IMR-90 (cell line): ENCODE data around the gene SLITRK5. TPM values are rescaled to one million over a fixed set of nuclear protein-coding genes. Genes with fewer than 3 reads are reported as not detected.

ENCODE experiments used
- ATAC-seq: fragments of 200-7000 bp; cut with Tn5 transposase; 2 replicates; pipeline ENCODE4 v1.9.1; 2020; ENCODE audit warnings: low read depth, mild to moderate bottlenecking, moderate library complexity
- BruUV-seq: library from RNA; stranded (reverse); fragments of 400-500 nt; replicated peaks from 2 replicates; lab custom pipeline; 2021; lab: Mats Ljungman, UMichigan
- CTCF ChIA-PET: fragments of 300-600 bp; formaldehyde crosslinking; extraction: SDS; loops from one replicate; lab custom pipeline; 2021; ENCODE audit warnings: antibody characterized with exemption; lab: Yijun Ruan, JAX
- POLR2A ChIA-PET: fragments of 300-600 bp; sonication (Branson Sonifier 250); formaldehyde crosslinking; loops from one replicate; lab custom pipeline; 2022; ENCODE audit warnings: antibody characterized with exemption; ENCODE audit not compliant: unreplicated experiment; lab: Charles Lee
- DNase-seq: peaks from one replicate; pipeline ENCODE4 v3.0.0; 2013
- H2AFZ ChIP-seq: replicated peaks from 2 replicates; pipeline ENCODE3; 2013; ENCODE audit warnings: low read length, mild to moderate bottlenecking; ENCODE audit not compliant: poor library complexity
- H2AK5ac ChIP-seq: 2 replicates; pipeline ENCODE4 v1.6.1; 2013; ENCODE audit warnings: low read depth, low read length, inconsistent platforms
- H2AK9ac ChIP-seq: replicated peaks from 2 replicates; pipeline ENCODE3; 2013; ENCODE audit warnings: mild to moderate bottlenecking, low read depth, low read length, moderate library complexity; ENCODE audit not compliant: poor library complexity
- H2BK120ac ChIP-seq: 2 replicates; pipeline ENCODE4 v1.6.1; 2013; ENCODE audit warnings: low read depth, low read length, inconsistent platforms
- H2BK15ac ChIP-seq: 3 replicates; pipeline ENCODE4 v1.6.1; 2013; ENCODE audit warnings: low read depth, low read length, inconsistent platforms
- H2BK20ac ChIP-seq: 2 replicates; pipeline ENCODE4 v1.6.1; 2013; ENCODE audit warnings: low read depth, mild to moderate bottlenecking, inconsistent platforms, low read length, moderate library complexity
- H2BK5ac ChIP-seq: 2 replicates; pipeline ENCODE4 v1.6.1; 2013; ENCODE audit warnings: mild to moderate bottlenecking, low read depth, low read length, inconsistent platforms; ENCODE audit not compliant: poor library complexity, severe bottlenecking
- H3K14ac ChIP-seq: replicated peaks from 2 replicates; pipeline ENCODE4 v1.6.1; 2013; ENCODE audit warnings: low read depth, low read length, inconsistent platforms
- H3K18ac ChIP-seq: 2 replicates; pipeline ENCODE4 v1.6.1; 2013; ENCODE audit warnings: low read depth, low read length, control low read depth
- H3K23ac ChIP-seq: 2 replicates; pipeline ENCODE4 v1.6.1; 2013; ENCODE audit warnings: low read depth, low read length, inconsistent platforms
- H3K27ac ChIP-seq: 2 replicates; pipeline ENCODE4 v1.5.1; 2013; ENCODE audit warnings: mild to moderate bottlenecking, control low read depth, low read length; ENCODE audit not compliant: insufficient read depth
- H3K27me3 ChIP-seq: 2 replicates; pipeline ENCODE4 v1.6.1; 2013; ENCODE audit warnings: low read length; ENCODE audit not compliant: control insufficient read depth, insufficient read depth
- H3K36me3 ChIP-seq: 2 replicates; pipeline ENCODE4 v1.6.1; 2013; ENCODE audit warnings: low read length, mixed read lengths; ENCODE audit not compliant: control insufficient read depth, insufficient read depth
- H3K4ac ChIP-seq: 2 replicates; pipeline ENCODE4 v1.6.1; 2013; ENCODE audit warnings: low read depth, low read length, inconsistent platforms
- H3K4me1 ChIP-seq: 2 replicates; pipeline ENCODE4 v1.6.1; 2013; ENCODE audit warnings: low read length, mixed read lengths; ENCODE audit not compliant: control insufficient read depth, insufficient read depth
- H3K4me2 ChIP-seq: 2 replicates; pipeline ENCODE4 v1.6.1; 2013; ENCODE audit warnings: low read depth, mild to moderate bottlenecking, control low read depth, low read length, moderate library complexity
- H3K4me3 ChIP-seq: 2 replicates; pipeline ENCODE4 v1.5.1; 2013; ENCODE audit warnings: low read depth, mild to moderate bottlenecking, control low read depth, low read length, moderate library complexity; ENCODE audit not compliant: insufficient read depth
- H3K56ac ChIP-seq: 2 replicates; pipeline ENCODE4 v1.6.1; 2013; ENCODE audit warnings: low read length, inconsistent platforms; ENCODE audit not compliant: insufficient read depth; ENCODE audit errors: extremely low read depth
- H3K79me1 ChIP-seq, 2 experiments: 2 replicates each; pipeline ENCODE4 v1.6.1; 2013; ENCODE audit warnings: low read length in 2 of 2, inconsistent platforms in 1 of 2, low read depth in 1 of 2
- H3K9ac ChIP-seq: 2 replicates; pipeline ENCODE4 v1.6.1; 2013; ENCODE audit warnings: low read depth, low read length, control low read depth
- H3K9me1 ChIP-seq: 2 replicates; pipeline ENCODE4 v1.6.1; 2013; ENCODE audit warnings: low read length, inconsistent platforms; ENCODE audit not compliant: insufficient read depth
- H3K9me3 ChIP-seq: 2 replicates; pipeline ENCODE4 v1.6.1; 2013; ENCODE audit warnings: low read length; ENCODE audit not compliant: control insufficient read depth, insufficient read depth
- H4K20me1 ChIP-seq: 2 replicates; pipeline ENCODE4 v1.6.1; 2013; ENCODE audit warnings: low read length, inconsistent platforms; ENCODE audit not compliant: insufficient read depth
- H4K5ac ChIP-seq: 2 replicates; pipeline ENCODE4 v1.6.1; 2013; ENCODE audit warnings: mild to moderate bottlenecking, low read depth, low read length, control low read depth
- H4K8ac ChIP-seq, 2 experiments: 2 replicates each; pipeline ENCODE4 v1.6.1; 2013; ENCODE audit warnings: low read depth in 2 of 2, low read length in 2 of 2, control low read depth in 1 of 2, inconsistent platforms in 1 of 2
- H4K91ac ChIP-seq: 2 replicates; pipeline ENCODE4 v1.6.1; 2013; ENCODE audit warnings: low read depth, low read length, inconsistent platforms; ENCODE audit not compliant: insufficient read depth
- BHLHE40 ChIP-seq: fragments of 150-350 bp; IDR thresholded peaks from 2 replicates; pipeline ENCODE4 v1.6.1; 2016; ENCODE audit warnings: mild to moderate bottlenecking, low read depth, low read length
- CEBPB ChIP-seq: IDR thresholded peaks from 2 replicates; pipeline ENCODE4 v1.6.1; 2012; ENCODE audit warnings: low read depth, low read length, improper control_type of control experiment
- CHD1 ChIP-seq: IDR thresholded peaks from 2 replicates; pipeline ENCODE4 v1.6.1; 2012; ENCODE audit warnings: low read depth, low read length, improper control_type of control experiment
- FOS ChIP-seq: fragments of 150-350 bp; IDR thresholded peaks from 2 replicates; pipeline ENCODE4 v1.6.1; 2016; ENCODE audit warnings: low read depth, low read length
- MAFK ChIP-seq: IDR thresholded peaks from 2 replicates; pipeline ENCODE4 v1.6.1; 2012; ENCODE audit warnings: low read depth, low read length, improper control_type of control experiment
- MAZ ChIP-seq: IDR thresholded peaks from 2 replicates; pipeline ENCODE4 v1.6.1; 2012; ENCODE audit warnings: low read depth, mild to moderate bottlenecking, low read length, improper control_type of control experiment, moderate library complexity, borderline replicate concordance
- MXI1 ChIP-seq: IDR thresholded peaks from 2 replicates; pipeline ENCODE4 v1.6.1; 2012; ENCODE audit warnings: low read depth, mild to moderate bottlenecking, low read length, moderate library complexity, borderline replicate concordance
- NFE2L2 ChIP-seq: fragments of 150-350 bp; IDR thresholded peaks from 2 replicates; pipeline ENCODE4 v1.6.1; 2016; ENCODE audit warnings: low read depth, mild to moderate bottlenecking, low read length
- POLR2A ChIP-seq: IDR thresholded peaks from 2 replicates; pipeline ENCODE4 v1.6.1; 2012; ENCODE audit warnings: mild to moderate bottlenecking, low read depth, low read length
- RAD21 ChIP-seq: IDR thresholded peaks from 2 replicates; pipeline ENCODE4 v1.6.1; 2012; ENCODE audit warnings: low read length, improper control_type of control experiment
- RFX5 ChIP-seq: IDR thresholded peaks from 2 replicates; pipeline ENCODE4 v1.8.0; 2012; ENCODE audit warnings: low read depth, mild to moderate bottlenecking, low read length, moderate library complexity
- SMC3 ChIP-seq: fragments of 150-350 bp; IDR thresholded peaks from 2 replicates; pipeline ENCODE4 v1.6.1; 2016; ENCODE audit warnings: low read depth, mild to moderate bottlenecking, antibody characterized with exemption, low read length, moderate library complexity
- WGBS, 2 experiments: methylation state at CpG; one replicate each; pipeline versions ENCODE4 v1.1.5 to v1.1.7; 2013; ENCODE audit warnings: missing lambda C conversion rate in 2 of 2; ENCODE audit not compliant: insufficient read length in 1 of 2; ENCODE audit errors: extremely low coverage in 2 of 2; 5-methylcytosine and 5-hydroxymethylcytosine counted together
- dilution Hi-C: fragments of 300-500 bp; cut with HindIII; formaldehyde crosslinking; loops from one replicate; pipeline ENCODE4 v1.14.3; 2018; ENCODE audit warnings: low sequenced_read_pairs; ENCODE audit not compliant: unreplicated experiment
- in situ Hi-C: fragments of 300-500 bp; cut with MboI; formaldehyde crosslinking; loops from 3 replicates; pipeline ENCODE4 v1.14.3; 2019; ENCODE audit warnings: low sequenced_read_pairs, inconsistent platforms, mixed read lengths
- intact Hi-C: fragments of 100-400 bp; cut with micrococcal nuclease; formaldehyde crosslinking; loops from 2 replicates; pipeline ENCODE4 v1.10.0; 2022
- polyA plus RNA-seq, 3 experiments: library from polyadenylated mRNA; depleted of rRNA; stranded (reverse); fragments of >200 nt; gene quantifications; 2 replicates each; pipeline ENCODE4 v1.2.3, GENCODE V29; 2012; ENCODE audit warnings: low replicate concordance in 1 of 3
- total RNA-seq: library from RNA; depleted of rRNA; stranded (reverse); fragments of >200 nt; gene quantifications from 2 replicates; pipeline ENCODE4 v1.2.3, GENCODE V29; 2012
- TF ChIP-seq, protein P1 (sequence below): conservative IDR thresholded peaks from 2 replicates; pipeline ENCODE4 v1.5.1; 2012; ENCODE audit warnings: mild to moderate bottlenecking, low read depth, low read length, improper control_type of control experiment
- TF ChIP-seq, protein P2 (sequence below): fragments of 150-350 bp; IDR thresholded peaks from 2 replicates; pipeline ENCODE4 v1.6.1; 2016; ENCODE audit warnings: low read depth, mild to moderate bottlenecking, low read length, moderate library complexity, borderline replicate concordance

Gene SLITRK5
- total and polyA plus RNA-seq, 2 of the 4 experiments (the other 2 are of a cell fraction), result under 0.01 to 0.03 TPM

DNA sequence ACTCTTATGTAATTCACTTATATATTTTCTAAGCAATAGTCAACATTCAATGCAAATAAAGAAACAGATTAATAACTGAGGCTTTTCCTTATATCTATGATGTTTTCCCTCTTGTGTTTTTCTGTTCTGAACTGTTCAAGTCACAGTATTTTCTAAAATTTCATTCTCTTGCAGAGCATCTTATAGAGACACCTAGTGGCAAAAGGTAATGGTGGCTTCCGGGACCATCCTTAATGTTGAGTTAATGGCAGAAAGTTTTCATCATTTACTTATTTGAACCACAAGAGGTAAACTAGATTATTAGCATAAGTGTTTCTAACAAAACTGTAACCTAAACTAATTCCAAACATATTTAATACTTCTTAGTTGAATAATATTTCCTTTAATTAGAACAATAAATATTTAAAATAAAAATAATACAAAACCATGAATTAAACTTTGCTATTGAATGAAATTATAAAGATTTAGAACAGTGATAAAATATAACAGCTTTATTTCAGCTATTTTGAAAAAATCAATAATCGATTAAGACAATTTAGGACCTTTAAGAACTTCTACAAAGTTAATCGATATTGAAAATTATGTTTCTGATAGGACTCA lies 1.7 kb upstream of the SLITRK5 start:
- H3K14ac ChIP-seq, result no peak overlapping the region
- no CpG with 5 or more reads among the region's 3 CpGs for WGBS, 2 experiments
- H4K8ac ChIP-seq, result no peak overlapping the region
- H3K23ac ChIP-seq, result no peak overlapping the region
- CTCF ChIA-PET, result no interaction called here
- in situ Hi-C loops (no loop called here), dilution Hi-C loops (no loop called here), intact Hi-C loops (no loop called here)
- no peaks in the 10 kb centered on the region for H3K79me1 ChIP-seq
- no peak overlapping the region for H4K91ac ChIP-seq
- H2AK9ac ChIP-seq, result no peak overlapping the region
- no peak overlapping the region for H2BK20ac ChIP-seq
- BruUV-seq, result no TSS peak
- H2AFZ ChIP-seq, result no peak overlapping the region
- no peak overlapping the region for H3K4me2 ChIP-seq
- POLR2A ChIA-PET, result no interaction called here
- H2BK5ac ChIP-seq, result no peak overlapping the region
- H2AK5ac ChIP-seq, result no peak overlapping the region
- H3K56ac ChIP-seq, result no peak overlapping the region
- no peaks in the 10 kb centered on the region for H3K9me1 ChIP-seq
- no peak overlapping the region for H2BK120ac ChIP-seq
- H3K4me1 ChIP-seq, result no peaks in the 10 kb centered on the region
- H3K36me3 ChIP-seq, result no peaks in the 10 kb centered on the region
- TF ChIP-seq BHLHE40 (no peak), MXI1 (no peak), RAD21 (peak; percentile 20; the same call in 1 of the 2 replicates), NFE2L2 (no peak), MAZ (no peak), RFX5 (no peak), CHD1 (no peak), POLR2A (no peak), FOS (no peak), CEBPB (no peak), SMC3 (no peak), MAFK (no peak)
- TF ChIP-seq, protein P1, sequence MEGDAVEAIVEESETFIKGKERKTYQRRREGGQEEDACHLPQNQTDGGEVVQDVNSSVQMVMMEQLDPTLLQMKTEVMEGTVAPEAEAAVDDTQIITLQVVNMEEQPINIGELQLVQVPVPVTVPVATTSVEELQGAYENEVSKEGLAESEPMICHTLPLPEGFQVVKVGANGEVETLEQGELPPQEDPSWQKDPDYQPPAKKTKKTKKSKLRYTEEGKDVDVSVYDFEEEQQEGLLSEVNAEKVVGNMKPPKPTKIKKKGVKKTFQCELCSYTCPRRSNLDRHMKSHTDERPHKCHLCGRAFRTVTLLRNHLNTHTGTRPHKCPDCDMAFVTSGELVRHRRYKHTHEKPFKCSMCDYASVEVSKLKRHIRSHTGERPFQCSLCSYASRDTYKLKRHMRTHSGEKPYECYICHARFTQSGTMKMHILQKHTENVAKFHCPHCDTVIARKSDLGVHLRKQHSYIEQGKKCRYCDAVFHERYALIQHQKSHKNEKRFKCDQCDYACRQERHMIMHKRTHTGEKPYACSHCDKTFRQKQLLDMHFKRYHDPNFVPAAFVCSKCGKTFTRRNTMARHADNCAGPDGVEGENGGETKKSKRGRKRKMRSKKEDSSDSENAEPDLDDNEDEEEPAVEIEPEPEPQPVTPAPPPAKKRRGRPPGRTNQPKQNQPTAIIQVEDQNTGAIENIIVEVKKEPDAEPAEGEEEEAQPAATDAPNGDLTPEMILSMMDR, result peak; percentile 40
- TF ChIP-seq, protein P2, sequence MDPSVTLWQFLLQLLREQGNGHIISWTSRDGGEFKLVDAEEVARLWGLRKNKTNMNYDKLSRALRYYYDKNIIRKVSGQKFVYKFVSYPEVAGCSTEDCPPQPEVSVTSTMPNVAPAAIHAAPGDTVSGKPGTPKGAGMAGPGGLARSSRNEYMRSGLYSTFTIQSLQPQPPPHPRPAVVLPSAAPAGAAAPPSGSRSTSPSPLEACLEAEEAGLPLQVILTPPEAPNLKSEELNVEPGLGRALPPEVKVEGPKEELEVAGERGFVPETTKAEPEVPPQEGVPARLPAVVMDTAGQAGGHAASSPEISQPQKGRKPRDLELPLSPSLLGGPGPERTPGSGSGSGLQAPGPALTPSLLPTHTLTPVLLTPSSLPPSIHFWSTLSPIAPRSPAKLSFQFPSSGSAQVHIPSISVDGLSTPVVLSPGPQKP, result no peak
- no peak overlapping the region for H3K18ac ChIP-seq
- DNase-seq (peak; percentile 10), ATAC-seq (no peak)
- H4K5ac ChIP-seq, result no peak overlapping the region
- no peak overlapping the region for H3K27ac ChIP-seq
- H3K27me3 ChIP-seq, result peaks cover 23% of the 10 kb centered on the region
- H3K9ac ChIP-seq, result no peak overlapping the region
- H2BK15ac ChIP-seq, result no peak overlapping the region
- no peak overlapping the region for H3K4me3 ChIP-seq
- no peaks in the 10 kb centered on the region for H3K9me3 ChIP-seq
- H4K20me1 ChIP-seq, result no peaks in the 10 kb centered on the region
- H3K4ac ChIP-seq, result no peak overlapping the region
